NCI-H2081 (cell line): Measurements from ENCODE around the gene CRB2.

Experiments
- DNase-seq, 2 experiments: peaks; one replicate each; lab custom pipeline; 2025; lab: John Stamatoyannopoulos, UW

Gene CRB2

GRCh38 chr9:123355761-123356431 is at the start of gene CRB2:
Gene CRB2 (plus strand): TSS chr9:123356197. CDS start chr9:123356261, 64 bp downstream.
- DNase-seq = no peak

DNA sequence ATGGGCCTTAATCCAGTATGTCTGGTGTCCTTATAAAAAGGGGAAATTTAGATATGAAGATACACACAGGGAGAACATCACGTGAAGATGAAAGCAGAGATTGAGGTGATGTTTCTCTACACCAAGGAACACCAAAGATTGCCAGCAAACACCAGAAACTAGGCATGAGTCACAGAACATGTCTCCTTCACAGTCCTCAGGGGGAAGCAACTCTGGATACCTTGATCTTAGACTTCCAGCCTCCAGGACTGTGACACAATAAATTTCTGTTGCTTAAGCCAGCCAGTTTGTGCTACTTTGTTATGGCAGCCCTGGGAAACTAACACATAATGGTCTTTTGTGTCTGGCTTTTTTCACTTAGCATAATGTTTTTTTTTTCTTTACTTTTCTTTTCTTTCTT is 46.4 kb upstream of the CRB2 start:
- DNase-seq = no peak

DNA sequence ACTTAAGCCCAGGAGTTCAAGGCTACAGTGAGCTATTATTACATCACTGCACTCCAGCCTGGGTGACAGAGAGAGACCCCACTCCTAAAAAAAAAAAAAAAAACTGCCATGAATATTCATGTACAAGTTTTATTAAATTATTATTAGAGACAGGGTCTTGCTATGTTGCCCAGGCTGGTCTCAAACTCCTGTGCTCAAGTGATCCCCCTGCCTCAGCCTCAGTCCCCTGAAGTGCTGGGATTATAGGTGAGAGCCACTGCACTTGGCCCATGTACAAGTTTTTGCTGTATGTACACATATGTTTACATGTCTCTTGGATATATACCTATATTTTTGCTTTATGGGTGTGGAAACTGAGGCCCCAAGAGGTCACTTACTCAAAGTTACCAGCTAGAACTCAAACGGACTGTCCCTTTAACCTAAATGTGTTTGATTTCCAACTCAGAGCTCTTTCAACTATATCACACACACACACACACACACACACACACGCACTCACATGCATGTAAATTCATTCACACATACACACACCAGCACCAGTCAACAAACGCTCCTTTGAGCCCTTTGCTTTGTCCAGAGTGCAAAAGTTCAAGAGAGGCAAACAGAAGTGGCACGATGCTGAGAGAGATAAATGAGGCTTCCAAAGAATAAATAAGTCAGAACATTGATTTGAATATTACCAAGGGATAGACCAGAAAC is 45.3 kb upstream of the CRB2 start:
- DNase-seq = no peak

DNA sequence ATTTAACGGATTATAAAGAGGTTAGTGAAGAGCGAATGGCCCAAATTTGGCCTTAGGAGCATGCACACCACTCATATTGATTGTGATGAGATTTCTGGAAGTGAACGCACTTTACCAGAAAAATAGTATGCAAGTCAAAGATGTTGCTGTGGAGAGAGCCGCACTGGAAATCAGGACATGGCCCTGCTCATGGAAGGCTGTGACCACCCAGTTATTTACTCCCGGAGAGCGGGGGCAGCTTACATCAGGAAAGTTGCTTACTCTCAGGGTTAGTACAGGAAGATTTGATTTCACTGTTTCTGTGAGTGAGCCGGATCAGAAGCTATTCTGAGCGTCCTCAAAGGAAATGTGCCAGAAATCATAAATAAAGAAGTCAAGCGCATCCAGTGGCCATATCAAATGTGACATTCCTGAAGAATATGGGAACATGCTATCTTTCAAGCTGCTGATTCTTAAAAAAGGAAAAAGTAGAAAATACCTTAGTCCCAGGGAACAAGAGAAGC is 44.7 kb upstream of the CRB2 start:
- no peak for DNase-seq

GRCh38 chr9:123312306-123312877 is 43.6 kb upstream of the CRB2 start:
- DNase-seq = no peak

DNA sequence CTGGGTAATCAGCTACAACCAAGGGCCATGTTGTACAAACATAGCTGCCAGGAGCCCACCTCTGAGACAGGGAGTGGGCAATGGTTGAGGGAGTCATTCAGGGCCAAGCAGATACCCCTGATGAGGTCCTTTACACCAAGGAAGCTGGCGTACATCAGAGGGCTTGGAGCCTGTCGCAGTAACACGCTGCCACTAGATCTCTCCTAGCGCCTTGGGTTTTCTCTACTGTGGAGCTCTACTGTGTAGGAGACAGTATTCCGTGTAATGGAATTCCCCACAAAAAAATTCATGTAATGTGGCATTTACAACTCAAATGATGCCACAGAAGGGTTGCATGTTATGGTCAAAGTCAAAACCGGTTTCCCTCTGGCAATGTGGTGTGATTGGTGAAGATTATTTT is 41.4 kb upstream of the CRB2 start:
- DNase-seq = no peak

- DNase-seq = no peak
Observed at GRCh38 chr9:123315635-123316034, 40.4 kb upstream of the CRB2 start.

GRCh38 chr9:123316053-123316718 is 39.8 kb upstream of the CRB2 start:
- DNase-seq = no peak

DNA sequence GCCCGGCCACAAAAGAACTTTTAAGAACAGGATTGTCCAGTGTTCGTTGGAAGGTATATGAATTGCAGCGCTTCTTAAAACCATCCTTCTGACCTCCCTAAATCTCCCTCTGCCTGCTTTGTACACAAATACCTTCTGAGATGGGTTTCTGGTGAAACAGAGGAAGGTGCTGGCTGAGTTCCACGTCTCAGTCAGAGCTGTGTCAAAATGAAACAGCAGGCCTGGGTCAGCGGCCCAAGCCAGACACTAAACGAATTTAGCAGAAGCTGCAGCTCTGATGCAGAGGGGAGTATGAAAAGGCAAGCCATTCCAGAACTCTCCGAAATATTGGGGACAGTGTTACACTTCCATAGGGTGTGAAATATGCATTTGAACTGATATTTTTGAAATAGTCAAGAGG is 37.8 kb upstream of the CRB2 start:
- no peak for DNase-seq

- DNase-seq = no peak
Observed at GRCh38 chr9:123318961-123319421, 37.0 kb upstream of the CRB2 start.

DNA sequence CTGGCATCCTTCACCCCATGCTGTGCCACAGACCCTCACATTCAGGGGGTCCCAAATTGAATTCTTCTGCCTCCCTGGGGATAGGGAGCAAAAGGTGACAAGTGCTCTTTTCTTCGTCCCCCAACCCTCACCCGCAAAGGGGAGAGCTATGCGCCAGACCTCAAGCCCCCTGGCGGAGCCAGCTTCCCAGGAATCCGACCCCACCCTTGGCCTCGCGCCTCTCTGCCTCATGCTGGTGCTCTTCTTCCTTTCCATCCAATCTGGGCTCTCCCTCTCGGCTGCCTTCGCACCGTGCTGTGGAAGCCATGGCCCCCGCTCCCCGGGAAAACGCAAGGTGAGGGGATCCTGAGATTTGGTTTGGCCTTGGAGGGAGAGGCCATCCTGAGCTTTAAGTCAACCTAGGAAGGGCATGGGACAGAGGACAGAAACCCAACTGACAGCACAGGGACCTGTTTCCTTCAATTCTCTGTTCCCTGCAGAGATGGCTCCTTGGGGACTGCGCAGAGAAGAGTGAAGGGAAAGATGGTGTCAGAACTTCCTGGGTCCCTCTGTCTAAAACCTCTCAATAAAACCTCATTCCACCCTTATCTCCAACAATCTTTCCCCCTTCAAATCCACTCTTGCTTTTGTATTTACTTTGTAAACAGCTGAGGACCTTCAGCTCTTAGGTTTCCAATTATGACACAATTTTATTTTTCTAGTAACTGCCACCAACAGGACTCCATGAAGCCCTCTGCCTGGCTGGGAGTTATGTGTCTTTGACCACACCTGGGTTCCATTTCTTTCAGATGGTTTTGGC is 36.3 kb upstream of the CRB2 start:
- DNase-seq = no peak

- DNase-seq = no peak
Observed at GRCh38 chr9:123320814-123321213, 35.2 kb upstream of the CRB2 start.

DNA sequence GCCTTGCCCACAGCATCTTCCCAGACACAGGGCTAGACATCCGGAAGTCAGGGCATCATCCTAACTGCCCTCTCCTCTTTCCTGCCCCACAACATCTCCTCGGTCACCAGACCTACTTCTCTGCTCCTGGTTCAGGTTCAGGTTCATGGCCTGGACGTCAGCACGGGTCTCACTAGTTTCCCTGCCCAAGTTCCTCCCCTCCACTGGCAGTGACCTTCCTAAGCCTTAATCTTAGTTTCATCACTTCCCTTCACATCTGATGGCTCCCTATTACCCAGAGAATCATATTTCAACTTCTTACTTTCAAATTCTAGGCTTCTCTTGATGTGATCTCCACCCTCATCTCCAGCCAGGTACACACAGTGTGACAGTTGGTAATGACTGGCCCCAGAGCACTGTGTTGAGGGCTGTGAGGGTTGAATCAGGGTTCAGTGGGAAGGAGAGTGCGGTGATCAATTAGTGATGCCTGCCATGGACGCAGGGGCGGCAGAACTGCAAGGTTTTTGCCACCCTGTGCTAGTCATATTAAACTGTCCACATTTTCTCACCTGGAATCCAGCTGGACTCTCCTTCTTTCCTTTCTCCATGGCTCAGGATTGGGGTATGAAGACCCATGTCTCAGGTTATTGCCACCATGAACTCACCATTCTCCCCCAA is 34.3 kb upstream of the CRB2 start:
- DNase-seq = no peak

GRCh38 chr9:123322273-123323195 is 33.5 kb upstream of the CRB2 start:
- DNase-seq = no peak

GRCh38 chr9:123323196-123324013 is 32.6 kb upstream of the CRB2 start:
- no peak for DNase-seq

DNA sequence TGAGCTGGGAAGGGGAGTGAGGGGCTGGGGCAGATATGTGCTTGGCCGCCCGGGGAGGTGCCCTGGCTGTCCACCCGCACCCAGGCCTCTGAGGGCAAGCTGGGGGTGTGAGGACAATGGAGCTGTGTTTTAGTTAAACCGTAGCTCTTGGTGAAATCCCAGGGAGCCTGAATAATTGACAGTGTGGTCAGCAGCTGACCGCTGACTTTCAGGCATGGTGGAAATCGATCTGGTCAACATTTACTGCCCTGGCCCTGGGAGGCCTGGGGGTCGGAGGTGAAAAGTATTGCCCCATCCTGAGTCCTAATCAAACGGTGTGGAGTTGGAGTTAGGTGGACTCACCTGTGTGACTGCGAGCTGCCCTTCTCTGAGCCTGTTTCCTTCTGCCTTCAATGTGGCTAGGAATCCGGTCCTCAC is 31.2 kb upstream of the CRB2 start:
- DNase-seq = no peak

DNA sequence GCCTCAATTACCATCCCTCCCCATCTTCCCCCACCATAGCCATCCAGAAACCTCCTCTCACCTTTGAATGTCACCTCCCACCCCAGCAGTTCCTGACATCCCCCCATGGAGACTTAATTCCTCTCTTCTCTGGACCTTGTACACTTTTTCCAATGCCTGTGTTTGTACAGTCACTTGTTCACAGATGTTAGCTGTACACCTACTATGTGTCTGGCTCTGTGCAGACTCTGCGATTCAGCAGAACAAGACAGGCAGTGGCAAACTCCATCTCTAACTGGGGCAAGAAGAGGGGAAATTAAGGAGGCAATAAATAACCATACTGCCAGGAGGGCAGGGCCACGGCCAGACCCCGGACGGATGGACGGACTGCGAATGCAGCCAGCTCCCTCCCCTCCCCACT is 29.8 kb upstream of the CRB2 start:
- DNase-seq = no peak

- DNase-seq = no peak
Observed at GRCh38 chr9:123326662-123327093, 29.3 kb upstream of the CRB2 start.

GRCh38 chr9:123327697-123328100 is 28.3 kb upstream of the CRB2 start:
- no peak for DNase-seq
